ENCODE measurements around the gene HBQ1.
"Not testable (repeated sequence)": the region's sequence is repeated elsewhere in the genome, so short reads cannot be mapped to it uniquely, and the experiment has no call there.

HBQ1 gene

GRCh38 chr16:160691-161190 lies 19.5 kb upstream of the HBQ1 start:
- no peak for DNase-seq (ENCODE audit: low spot score)

- DNase-seq (ENCODE audit: low spot score): no peak
Measured at GRCh38 chr16:162271-162991, 17.8 kb upstream of the HBQ1 start.

- DNase-seq (ENCODE audit: low spot score): not testable (repeated sequence)
Measured at GRCh38 chr16:163139-163538, 17.1 kb upstream of the HBQ1 start.

DNA sequence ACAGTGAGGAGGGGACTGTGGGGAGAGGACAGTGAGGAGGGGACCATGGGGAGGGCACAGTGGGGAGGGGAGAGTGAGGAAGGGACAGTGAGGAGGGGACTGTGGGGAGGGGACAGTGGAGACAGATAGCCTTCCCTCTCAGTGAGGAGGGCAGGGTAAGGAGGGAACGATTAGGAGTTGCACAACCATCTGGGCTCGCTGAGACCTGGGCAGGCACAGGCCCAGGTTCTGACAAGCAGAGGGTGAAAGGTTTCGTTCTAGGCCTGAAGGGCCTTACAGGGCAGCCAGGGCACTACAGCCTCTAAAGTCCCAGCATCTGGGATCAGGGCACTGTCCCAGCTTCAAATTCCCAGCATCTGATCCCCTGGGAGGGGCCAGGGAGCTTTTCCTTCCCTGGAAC lies 16.6 kb upstream of the HBQ1 start:
- DNase-seq (ENCODE audit: low spot score): not testable (repeated sequence)

DNA sequence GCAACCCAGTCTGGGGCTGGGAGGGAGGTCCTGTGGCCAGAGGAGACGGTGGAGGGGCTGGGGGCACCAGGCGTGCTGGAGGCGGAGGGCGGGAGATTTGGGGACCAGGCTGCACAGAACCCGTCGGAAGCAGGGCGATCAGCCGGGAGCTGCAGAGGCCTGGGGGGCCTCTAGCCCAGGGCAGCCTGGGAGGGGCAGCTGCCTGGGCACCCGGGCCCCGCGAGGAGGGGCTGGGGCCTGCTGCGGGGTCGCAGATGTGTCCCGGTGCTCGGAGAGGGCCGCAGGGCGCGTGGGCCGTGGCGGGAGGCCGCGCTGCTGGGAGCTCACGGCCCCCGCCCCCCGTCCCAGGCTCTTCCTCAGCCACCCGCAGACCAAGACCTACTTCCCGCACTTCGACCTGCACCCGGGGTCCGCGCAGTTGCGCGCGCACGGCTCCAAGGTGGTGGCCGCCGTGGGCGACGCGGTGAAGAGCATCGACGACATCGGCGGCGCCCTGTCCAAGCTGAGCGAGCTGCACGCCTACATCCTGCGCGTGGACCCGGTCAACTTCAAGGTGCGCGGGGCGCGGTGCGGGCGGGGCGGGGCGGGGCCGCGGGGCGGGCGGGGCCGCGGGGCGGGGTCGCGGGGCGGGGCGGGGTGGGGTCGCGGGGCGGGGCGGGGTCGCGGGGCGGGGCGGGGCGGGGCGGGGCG lies 16.0 kb upstream of the HBQ1 start:
- not testable (repeated sequence) for DNase-seq (ENCODE audit: low spot score)

GRCh38 chr16:164827-165538 lies 15.3 kb upstream of the HBQ1 start:
- peak; percentile 88 for DNase-seq (ENCODE audit: low spot score)

DNA sequence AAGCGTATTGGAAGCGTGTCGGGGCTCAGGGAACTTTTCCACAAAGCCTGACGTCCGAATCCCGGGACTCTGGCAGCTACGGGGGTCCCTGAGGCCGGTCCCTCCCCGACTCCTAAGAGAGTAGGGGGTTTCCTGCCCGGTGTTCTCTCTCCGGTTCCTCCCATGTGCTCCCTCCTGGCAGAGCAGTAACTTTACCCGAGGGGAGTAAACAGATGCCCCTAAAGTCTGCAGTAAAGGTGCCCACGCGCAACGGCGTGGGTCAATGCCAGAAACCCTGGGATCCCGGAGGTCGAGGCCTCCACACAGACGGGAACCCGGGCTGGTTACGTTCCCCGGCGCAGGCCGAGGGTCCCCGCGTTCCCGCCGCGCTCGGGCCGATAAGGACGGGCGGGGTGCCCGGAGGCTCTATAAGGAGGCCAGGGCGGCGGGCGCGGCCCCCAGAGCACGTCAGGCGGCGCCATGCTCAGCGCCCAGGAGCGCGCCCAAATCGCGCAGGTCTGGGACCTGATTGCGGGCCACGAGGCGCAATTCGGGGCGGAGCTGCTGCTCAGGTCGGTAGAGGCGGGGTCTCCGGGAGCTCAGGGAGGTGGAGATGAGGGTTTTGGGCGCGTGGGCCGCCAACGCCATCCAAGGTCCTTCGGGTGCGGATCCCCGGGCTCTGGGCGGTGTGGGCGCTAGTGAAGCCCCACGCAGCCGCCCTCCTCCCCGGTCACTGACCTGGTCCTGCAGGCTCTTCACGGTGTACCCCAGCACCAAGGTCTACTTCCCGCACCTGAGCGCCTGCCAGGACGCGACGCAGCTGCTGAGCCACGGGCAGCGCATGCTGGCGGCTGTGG lies 14.5 kb upstream of the HBQ1 start, which contains the start of gene HBM:
TSS of gene HBM (plus strand) at position 440 of the 836 bp plus-strand sequence. CDS start at position 460, 20 bp downstream.
- no peak for DNase-seq (ENCODE audit: low spot score)

DNA sequence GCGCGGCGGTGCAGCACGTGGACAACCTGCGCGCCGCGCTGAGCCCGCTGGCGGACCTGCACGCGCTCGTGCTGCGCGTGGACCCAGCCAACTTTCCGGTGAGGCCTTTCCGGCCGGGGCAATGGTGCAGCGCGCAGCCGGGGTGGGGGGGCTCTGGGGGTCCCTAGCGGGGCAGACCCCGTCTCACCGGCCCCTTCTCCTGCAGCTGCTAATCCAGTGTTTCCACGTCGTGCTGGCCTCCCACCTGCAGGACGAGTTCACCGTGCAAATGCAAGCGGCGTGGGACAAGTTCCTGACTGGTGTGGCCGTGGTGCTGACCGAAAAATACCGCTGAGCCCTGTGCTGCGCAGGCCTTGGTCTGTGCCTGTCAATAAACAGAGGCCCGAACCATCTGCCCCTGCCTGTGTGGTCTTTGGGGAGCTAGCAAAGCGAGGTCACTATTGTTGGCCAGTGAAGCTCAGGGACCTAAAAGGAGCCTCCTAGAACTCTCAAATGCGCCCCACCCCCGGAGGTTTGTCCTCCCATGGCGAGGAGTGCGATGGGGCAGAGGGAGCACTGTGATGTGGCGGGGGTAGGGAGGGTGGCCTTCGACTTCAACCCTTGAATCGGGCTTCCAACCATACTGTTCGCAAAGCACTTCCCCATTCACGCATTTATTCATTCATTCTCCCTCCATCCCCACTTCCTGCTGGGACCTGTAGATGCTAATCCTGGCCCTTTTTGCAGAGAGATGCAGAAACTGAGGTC lies 13.7 kb upstream of the HBQ1 start:
- DNase-seq (ENCODE audit: low spot score): no peak

DNA sequence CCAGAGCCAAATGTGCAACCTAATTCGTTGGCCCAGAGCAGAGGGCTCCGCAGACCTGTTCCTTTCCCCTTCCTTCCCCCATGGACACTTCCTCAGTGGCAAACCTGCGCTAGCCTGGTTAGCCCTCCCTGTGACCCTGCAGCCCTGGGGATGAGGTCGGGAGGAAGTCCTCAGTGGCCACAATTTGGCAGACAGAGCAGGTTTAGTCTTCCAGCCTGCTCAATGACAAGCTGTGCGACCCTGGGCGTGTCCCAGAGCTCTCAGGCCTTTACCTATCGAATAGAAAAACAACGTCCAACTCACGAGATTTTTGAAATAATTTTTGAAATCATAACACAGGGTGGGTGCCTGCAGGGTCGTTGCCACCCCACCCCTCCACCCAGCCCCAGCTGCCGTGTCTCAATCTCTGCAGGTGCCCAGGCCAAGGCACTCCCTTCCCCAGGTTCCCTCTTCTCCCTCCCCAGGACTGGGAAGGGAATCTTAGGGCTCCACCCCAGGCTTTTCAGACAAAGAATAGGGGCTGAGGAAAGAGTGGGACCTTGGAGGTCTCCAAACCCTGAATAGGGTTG lies 13.1 kb upstream of the HBQ1 start:
- DNase-seq (ENCODE audit: low spot score): no peak

- peak; percentile 50 for DNase-seq (ENCODE audit: low spot score)
Measured at GRCh38 chr16:168424-168823, 11.8 kb upstream of the HBQ1 start.

DNA sequence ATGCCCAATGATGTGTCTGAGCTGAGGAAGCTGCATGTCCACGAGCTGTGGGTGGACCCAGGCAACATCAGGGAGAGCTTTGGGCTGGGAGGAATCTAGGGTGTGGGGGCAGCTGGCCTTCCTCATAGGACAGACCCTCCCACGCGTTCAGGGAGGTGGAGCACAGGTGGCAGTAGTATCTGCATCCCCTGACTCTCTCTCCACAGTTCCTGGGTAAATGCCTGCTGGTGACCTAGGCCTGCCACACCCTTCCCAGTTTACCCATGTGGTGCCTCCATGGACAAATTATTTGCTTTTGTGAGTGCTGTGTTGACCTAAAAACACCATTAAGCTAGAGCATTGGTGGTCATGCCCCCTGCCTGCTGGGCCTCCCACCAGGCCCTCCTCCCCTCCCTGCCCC lies 11.2 kb upstream of the HBQ1 start:
- DNase-seq (ENCODE audit: low spot score): no peak

DNA sequence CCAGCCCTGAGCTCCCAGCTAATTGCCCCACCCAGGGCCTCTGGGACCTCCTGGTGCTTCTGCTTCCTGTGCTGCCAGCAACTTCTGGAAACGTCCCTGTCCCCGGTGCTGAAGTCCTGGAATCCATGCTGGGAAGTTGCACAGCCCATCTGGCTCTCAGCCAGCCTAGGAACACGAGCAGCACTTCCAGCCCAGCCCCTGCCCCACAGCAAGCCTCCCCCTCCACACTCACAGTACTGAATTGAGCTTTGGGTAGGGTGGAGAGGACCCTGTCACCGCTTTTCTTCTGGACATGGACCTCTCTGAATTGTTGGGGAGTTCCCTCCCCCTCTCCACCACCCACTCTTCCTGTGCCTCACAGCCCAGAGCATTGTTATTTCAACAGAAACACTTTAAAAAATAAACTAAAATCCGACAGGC lies 10.2 kb upstream of the HBQ1 start:
- not testable (repeated sequence) for DNase-seq (ENCODE audit: low spot score)

GRCh38 chr16:170788-171187 lies 9.5 kb upstream of the HBQ1 start:
- no peak for DNase-seq (ENCODE audit: low spot score)

DNA sequence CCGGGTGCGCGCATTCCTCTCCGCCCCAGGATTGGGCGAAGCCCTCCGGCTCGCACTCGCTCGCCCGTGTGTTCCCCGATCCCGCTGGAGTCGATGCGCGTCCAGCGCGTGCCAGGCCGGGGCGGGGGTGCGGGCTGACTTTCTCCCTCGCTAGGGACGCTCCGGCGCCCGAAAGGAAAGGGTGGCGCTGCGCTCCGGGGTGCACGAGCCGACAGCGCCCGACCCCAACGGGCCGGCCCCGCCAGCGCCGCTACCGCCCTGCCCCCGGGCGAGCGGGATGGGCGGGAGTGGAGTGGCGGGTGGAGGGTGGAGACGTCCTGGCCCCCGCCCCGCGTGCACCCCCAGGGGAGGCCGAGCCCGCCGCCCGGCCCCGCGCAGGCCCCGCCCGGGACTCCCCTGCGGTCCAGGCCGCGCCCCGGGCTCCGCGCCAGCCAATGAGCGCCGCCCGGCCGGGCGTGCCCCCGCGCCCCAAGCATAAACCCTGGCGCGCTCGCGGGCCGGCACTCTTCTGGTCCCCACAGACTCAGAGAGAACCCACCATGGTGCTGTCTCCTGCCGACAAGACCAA lies 7.8 kb upstream of the HBQ1 start, which contains the start of gene HBA2:
TSS of gene HBA2 (plus strand) at position 503 of the 568 bp plus-strand sequence. CDS start at position 540, 37 bp downstream.
- DNase-seq (ENCODE audit: low spot score): not testable (repeated sequence)

DNA sequence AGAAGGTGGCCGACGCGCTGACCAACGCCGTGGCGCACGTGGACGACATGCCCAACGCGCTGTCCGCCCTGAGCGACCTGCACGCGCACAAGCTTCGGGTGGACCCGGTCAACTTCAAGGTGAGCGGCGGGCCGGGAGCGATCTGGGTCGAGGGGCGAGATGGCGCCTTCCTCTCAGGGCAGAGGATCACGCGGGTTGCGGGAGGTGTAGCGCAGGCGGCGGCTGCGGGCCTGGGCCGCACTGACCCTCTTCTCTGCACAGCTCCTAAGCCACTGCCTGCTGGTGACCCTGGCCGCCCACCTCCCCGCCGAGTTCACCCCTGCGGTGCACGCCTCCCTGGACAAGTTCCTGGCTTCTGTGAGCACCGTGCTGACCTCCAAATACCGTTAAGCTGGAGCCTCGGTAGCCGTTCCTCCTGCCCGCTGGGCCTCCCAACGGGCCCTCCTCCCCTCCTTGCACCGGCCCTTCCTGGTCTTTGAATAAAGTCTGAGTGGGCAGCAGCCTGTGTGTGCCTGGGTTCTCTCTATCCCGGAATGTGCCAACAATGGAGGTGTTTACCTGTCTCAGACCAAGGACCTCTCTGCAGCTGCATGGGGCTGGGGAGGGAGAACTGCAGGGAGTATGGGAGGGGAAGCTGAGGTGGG lies 6.9 kb upstream of the HBQ1 start:
- not testable (repeated sequence) for DNase-seq (ENCODE audit: low spot score)

GRCh38 chr16:173928-174769 lies 6.1 kb upstream of the HBQ1 start:
- not testable (repeated sequence) for DNase-seq (ENCODE audit: low spot score)

GRCh38 chr16:175011-175949 lies 5.0 kb upstream of the HBQ1 start:
- no peak for DNase-seq (ENCODE audit: low spot score)

DNA sequence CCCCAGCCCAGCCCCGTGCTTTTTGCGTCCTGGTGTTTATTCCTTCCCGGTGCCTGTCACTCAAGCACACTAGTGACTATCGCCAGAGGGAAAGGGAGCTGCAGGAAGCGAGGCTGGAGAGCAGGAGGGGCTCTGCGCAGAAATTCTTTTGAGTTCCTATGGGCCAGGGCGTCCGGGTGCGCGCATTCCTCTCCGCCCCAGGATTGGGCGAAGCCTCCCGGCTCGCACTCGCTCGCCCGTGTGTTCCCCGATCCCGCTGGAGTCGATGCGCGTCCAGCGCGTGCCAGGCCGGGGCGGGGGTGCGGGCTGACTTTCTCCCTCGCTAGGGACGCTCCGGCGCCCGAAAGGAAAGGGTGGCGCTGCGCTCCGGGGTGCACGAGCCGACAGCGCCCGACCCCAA lies 4.3 kb upstream of the HBQ1 start:
- not testable (repeated sequence) for DNase-seq (ENCODE audit: low spot score)
